Stimulated activated CD4-positive, alpha-beta T cell treated with anti-CD3 and anti-CD28 coated beads, Interleukin-12 subunit alpha, Interleukin-12 subunit beta, amount 100 ng/mL, for 4 hours (primary cell): ENCODE data around the gene D2HGDH.

ENCODE experiments used
- DNase-seq: peaks from one replicate; pipeline ENCODE4 v3.0.0-alpha.2; 2020

D2HGDH gene

DNA sequence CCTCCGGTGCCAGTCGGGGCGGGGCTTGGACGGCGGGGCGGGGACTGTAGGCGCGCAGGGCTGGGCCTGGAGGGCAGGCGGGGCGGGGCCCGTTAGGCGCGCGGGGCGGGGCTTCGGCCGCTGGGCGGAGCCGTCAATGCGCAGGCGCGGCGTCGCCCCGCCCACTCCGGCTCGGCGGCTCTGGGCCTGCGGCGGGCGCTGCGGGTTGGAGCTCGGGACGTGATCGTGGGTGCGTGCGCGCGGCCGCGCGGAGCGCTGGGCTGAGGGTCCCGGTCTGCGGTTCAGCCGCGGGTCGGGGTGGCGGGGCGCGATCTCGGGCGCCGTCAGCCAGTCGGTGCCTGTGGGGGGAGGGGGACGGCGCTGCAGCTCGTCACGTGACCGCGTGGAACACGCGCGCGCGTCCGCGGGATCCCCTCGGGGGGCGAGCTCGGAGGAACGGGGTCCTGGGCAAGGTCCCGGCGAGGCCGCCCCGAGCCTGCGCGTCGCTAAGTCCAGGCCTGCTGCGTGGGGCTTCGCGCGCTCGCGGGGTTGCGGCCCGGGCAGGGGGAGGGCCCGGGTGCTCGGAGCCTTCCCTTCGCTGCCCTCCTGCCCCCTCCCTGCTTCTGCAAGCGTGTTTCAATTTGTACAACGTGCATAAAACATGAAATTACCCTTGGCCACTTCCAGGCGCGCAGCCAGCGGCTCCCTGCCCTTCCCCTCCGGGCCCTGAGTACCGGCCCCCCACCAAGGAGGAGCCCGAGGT is at the start of gene D2HGDH:
TSS of gene D2HGDH (plus strand) at position 164 of the 742 bp plus-strand sequence. CDS start 595 bp downstream, outside the sequence.
- DNase-seq = peak; percentile 98

DNA sequence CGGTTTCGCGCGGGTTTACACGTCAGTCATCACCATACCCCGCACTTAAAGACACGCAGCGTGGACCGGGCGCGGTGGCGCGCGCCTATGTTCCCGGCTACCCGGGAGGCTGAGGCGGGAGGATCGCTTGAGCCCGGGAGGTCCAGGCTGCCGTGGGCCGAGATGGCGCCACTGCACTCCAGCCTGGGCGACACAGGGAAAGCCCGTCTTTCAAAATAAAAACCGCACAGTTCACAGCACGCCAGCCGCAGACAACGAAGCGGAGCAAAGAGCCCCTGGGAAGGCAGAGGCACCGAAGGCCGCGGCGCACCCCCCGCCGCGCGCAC is 48.1 kb upstream of the D2HGDH start:
- no peak for DNase-seq

DNA sequence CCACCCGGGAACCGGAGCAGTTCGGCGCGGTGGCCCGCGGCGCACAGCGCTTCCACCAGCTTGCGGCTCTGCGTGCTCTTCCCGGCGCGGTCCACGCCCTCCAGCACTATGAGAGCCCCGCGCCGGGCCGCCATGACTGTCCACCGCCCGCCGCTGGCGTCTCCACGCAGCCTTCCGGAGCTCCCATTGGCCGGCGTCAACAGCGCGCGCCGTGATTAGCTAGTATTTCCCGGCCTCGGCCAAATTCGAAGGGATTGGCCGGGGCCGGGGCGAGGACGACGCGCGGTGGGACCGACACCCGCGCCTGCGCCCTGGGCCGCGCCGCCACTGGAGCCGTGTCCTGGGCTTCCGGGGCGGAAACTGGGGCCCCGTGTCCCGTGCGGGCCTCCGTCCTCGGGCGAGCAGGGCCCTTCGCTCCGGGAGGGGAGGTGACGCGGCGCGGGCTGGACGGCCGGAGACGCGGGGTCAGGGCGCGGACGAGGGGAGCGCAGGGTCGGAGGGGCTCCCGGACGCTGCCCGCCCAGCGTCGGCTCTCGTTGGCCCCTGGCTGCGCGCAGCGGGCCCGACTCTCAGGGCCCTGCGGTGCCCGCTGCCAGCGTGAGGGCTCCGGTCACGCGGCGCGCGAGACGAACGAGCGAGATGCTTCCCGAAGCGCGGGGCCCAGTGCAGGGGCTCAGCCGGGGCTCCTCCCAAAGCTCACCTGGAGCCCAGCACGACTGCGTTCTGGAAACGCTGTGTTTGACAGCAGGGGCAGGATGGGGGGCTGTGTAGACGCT is 47.6 kb upstream of the D2HGDH start, which contains the start of gene DTYMK:
TSS of gene DTYMK (minus strand) at position 166 of the 776 bp plus-strand sequence. CDS start at position 134, 32 bp downstream.
- peak; percentile 95 for DNase-seq

GRCh38 chr2:241689306-241689705 is 45.1 kb upstream of the D2HGDH start:
- DNase-seq = no peak

DNA sequence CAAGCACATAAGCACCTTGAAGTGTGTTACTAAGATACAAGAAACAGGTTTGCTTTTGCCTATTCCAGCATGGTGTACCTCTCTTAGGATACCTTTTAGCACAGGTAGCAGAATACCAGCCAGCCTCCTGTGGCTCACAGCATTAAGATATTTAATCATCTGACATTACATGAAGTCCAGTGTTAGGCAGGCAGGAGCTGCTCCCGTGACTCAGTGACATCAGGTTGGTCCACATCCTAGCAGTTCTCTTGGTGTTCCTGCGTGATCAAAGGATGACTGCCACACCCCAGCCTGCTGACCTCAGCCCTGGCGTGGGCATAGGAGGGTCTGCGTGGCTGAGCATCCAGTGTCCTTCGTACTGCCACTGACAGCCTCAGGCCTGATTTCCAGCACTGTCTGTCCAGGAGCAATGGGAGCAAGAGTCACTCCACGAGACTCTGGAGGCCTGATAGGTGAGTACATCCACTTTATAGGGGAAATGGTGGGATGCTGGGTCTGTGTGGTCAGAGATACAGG is 44.2 kb upstream of the D2HGDH start:
- DNase-seq = no peak

GRCh38 chr2:241692448-241692847 is 42.0 kb upstream of the D2HGDH start:
- no peak for DNase-seq

GRCh38 chr2:241695651-241696050 is 38.8 kb upstream of the D2HGDH start:
- no peak for DNase-seq

DNA sequence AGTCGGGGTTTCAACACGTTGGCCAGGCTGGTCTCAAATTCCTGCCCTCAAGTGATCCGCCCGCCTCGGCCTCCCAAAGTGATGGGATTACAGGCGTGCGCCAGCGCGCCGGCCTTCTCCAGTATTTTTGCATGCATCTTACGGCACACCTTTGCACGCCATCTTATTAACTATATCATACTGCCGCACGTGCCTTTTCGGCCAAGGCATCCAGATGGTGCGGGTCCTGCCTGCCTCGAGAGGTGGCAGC is 33.4 kb upstream of the D2HGDH start:
- DNase-seq = no peak

DNA sequence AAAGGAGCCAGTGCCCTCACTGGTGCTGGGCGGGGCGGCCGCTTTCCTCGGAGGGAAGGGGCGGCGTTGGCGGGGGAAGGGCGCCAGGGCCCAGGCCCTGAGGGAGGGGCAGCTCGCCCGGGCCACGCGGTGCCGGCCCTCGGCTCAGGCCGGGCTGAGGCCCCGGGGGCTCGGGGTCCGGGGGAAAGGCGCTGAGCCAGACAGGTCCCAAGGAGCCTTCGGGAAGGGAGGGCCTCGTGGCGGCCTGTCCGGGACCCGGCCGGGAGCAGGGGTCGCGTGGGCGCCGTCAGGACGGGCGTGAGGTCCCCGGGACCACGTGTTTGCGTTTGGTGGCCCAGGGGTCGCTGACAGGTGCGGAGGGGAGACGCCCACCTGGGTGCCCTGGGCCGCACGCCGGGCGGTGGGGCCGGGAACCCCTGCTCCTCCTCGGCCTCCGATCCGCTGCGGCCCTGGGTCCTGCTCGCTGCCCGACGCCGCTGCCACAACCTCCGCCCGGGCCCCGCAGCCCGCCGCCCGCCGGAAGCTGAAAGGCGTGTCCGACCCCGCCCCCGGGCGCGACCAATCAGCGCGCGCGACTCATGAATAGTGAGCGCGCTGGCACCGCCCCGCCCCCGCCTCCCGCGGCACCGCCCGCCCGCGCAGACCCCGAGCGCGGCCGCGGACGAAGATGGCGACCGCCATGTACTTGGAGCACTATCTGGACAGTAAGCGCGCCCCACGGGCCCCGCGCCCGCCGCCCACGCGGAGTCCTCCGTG is 32.9 kb upstream of the D2HGDH start, which contains the start of gene ING5:
TSS of gene ING5 (plus strand) at position 641 of the 756 bp plus-strand sequence. CDS start at position 668, 27 bp downstream.
- peak; percentile 98 for DNase-seq

- DNase-seq = peak; percentile 87
Measured at GRCh38 chr2:241702155-241703031, 32.0 kb upstream of the D2HGDH start.

DNA sequence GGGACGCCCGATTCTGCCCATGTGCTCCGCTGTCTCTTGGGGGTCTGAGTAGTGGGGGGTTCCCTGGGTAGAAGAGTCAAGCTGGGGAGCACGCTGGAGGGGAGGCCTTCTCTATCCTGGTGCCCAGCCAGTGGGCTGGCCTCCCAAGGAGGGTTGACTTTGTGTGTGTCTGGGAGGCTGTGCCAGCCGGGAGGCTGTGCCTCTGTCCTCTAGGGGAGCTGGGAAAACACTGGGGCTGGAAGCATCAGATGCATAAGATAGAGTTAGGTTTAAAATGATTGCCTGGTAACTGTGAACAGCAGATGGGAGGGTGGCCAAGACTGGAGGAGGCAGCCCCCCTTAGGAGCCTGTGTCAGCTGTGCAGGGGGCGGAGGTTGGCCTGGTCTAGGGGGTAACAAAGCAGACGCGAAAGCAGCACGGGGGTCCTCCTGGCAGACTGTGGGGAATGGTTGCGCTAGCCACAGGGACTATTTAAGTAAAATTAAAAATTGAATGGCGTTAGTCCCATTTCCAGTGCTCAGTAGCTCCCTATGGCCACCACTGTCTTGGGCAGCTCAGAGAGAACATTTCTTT is 31.3 kb upstream of the D2HGDH start:
- no peak for DNase-seq

- no peak for DNase-seq
Measured at GRCh38 chr2:241706537-241706936, 27.9 kb upstream of the D2HGDH start.

DNA sequence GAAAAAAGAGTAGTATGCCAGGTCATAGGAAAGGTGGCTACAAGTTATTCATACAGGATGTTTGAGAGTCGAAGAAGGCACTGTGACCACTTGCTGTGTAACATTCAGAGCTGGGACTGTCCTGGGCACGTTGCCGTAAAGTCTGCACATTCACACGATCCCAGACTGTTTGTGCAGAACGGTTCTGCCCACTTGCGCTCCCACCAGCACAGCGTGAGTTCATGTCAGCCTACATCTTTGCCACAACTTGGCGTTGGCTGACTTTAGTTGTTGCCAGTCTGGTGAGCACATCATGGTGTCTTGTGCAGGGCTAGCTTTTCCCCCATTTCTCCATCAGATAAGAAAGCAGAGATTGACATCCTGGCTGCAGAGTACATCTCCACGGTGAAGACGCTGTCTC is 25.6 kb upstream of the D2HGDH start:
- no peak for DNase-seq

DNA sequence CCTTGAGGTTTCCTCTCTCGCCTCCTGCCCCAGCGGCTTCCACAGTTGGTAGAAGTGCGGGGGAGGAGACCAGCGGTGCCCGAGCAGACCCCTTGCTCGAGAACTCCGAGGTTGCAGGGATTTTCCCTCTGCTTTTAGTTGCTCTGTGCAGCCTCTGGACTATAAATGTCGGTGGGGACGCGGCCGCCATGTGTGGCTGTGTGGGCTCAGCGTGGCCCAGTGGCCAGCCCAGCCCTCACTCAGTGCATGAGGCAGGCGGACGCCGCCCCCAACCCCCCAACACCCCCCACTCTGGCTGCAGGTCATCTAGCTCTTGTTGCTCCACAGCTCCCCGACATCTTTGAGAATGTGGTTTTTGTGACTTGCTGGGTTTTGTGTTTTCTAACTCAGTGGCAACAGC is 15.3 kb upstream of the D2HGDH start:
- DNase-seq = no peak

- DNase-seq = no peak
Measured at GRCh38 chr2:241720099-241720498, 14.3 kb upstream of the D2HGDH start.

DNA sequence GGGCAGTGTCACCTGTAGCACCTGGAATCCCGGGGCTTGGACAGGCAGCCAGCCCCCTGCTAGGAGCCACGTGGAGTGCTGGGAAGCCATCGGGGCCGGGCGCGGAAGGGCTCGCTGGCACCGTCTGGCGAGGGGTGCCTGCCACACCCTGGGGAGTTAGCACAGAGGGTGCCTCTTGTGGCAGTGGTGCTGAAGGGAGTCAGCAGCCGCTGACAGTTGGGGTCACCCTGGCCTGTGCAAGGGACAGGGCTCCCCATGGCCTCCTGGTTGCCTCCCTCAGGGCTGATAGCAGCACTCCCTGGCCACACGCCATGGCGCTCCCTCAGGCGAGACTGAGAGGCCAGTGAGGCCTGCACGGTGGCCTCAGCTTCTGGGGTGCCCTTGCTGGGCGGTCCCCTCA is 13.9 kb upstream of the D2HGDH start:
- DNase-seq = no peak

- DNase-seq = no peak
Measured at GRCh38 chr2:241721852-241722251, 12.6 kb upstream of the D2HGDH start.

DNA sequence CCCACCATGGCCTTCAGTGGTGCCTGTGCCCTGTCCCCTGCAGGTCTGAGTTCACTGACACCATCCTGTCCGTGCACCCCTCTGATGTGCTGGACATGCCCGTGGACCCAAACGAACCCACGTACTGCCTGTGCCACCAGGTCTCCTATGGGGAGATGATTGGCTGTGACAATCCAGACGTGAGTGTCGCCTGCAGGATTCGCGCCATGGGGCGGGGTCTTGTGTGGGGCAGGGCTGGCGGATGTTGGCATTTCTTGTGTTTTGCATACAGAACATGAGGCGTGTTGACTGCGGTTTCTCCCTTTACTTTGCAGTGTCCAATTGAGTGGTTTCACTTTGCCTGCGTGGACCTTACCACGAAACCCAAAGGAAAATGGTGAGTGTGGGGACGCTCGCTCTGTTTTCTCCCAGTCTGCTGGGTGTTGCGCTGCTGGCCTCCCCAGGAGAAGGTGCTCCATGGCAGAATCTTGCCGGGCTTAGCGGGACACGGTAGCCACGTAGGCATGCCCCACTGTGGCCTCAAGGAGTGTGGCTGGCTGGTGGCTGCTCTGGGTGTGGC is 11.5 kb upstream of the D2HGDH start:
- DNase-seq = no peak

DNA sequence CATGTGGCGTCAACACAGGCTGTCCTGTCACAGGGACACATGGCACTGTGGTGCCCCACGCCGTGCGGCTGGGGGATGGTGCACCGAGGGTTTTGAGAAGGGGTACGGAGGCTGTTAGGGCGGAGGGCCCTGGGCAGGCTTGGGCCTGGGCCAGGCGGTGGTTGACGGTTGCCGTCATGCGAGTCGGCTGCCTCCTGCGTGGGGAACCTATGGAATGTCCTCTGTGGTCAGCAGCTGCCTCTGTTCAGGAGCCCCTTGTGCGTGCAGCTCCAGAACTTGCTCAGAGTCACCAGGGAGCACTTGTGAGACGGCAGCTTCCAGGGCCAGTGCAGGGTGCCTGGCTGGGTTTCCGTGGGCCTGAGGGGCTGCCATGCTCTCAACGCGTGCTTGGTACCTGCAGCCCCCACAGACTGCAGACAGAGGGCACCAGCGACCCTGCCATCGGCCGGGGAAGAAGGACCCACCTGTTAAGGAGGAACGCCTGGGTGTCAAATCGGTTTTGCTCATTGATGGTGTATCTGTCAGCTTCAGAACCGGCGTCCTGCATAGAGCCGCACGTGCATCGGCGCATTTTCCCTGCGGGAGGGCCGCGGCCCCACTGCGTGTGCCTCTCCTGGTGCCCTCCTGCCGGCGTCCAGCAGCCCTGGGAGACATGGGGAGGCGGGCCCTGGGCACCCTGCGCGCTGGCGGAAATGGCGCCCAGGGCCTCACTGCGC is 10.0 kb upstream of the D2HGDH start:
- DNase-seq = peak; percentile 30

- DNase-seq = no peak
Measured at GRCh38 chr2:241724975-241725870, 9.2 kb upstream of the D2HGDH start.
